Ovary (tissue), 9 donors: ENCODE measurements around the gene GUCY2D. TPM values are rescaled to one million over a fixed set of nuclear protein-coding genes. Genes with fewer than 3 reads are reported as not detected.

Experiments
- DNase-seq, 5 donors: peaks; one replicate each; pipeline ENCODE4 v3.0.0-alpha.2; 2019 to 2020
- H3K27ac ChIP-seq, 2 donors: fragments of 200-600 bp; one replicate each; pipeline versions ENCODE4 v1.5.1 to v1.8.0; 2019 to 2022
- H3K27me3 ChIP-seq: fragments of 200-600 bp; one replicate; pipeline ENCODE4 v1.8.0; 2022
- H3K36me3 ChIP-seq: fragments of 200-600 bp; sonication (generic); one replicate; pipeline ENCODE4 v1.5.1; 2019
- H3K4me1 ChIP-seq: one replicate; pipeline ENCODE4 v1.8.1; 2013; ENCODE audit warnings: mild to moderate bottlenecking, moderate library complexity; ENCODE audit not compliant: insufficient read depth
- H3K4me3 ChIP-seq: fragments of 200-600 bp; sonication (generic); one replicate; pipeline ENCODE4 v1.5.1; 2017
- H3K9me3 ChIP-seq, 2 donors: fragments of 200-600 bp in 1 of 2; sonication (generic) in 1 of 2; one replicate each; pipeline versions ENCODE4 v1.5.1 to v1.8.1; 2013 to 2019; ENCODE audit warnings: mild to moderate bottlenecking in 1 of 2, moderate library complexity in 1 of 2
- CTCF ChIP-seq, 3 donors: fragments of 450-650 bp in 2 of 3; fragments of 200-600 bp in 1 of 3; IDR thresholded peaks; one replicate each; pipeline versions ENCODE4 v1.5.1 to v1.8.0; 2016 to 2022; ENCODE audit warnings: antibody characterized with exemption in 3 of 3, mild to moderate bottlenecking in 1 of 3
- EP300 ChIP-seq: sonication (generic); formaldehyde crosslinking; IDR thresholded peaks from one replicate; pipeline ENCODE4 v1.6.1; 2017; ENCODE audit warnings: antibody characterized with exemption
- POLR2A ChIP-seq: fragments of 450-650 bp; IDR thresholded peaks from one replicate; pipeline ENCODE4 v1.6.1; 2017; ENCODE audit warnings: antibody characterized with exemption, mild to moderate bottlenecking, moderate library complexity
- WGBS, 3 donors: extraction: QIAGEN DNeasy Blood & Tissue Kit in 1 of 3; methylation state at CpG; one replicate each; pipeline versions ENCODE4 v1.1.5 to v1.1.7; 2013 to 2017; 5-methylcytosine and 5-hydroxymethylcytosine counted together
- intact Hi-C, 4 donors: fragments of 100-400 bp; cut with DNase I; formaldehyde crosslinking; loops; one replicate each; pipeline versions ENCODE4 v1.11.0 to v1.15.1; 2022 to 2023
- polyA plus RNA-seq, 2 donors: library from polyadenylated mRNA; stranded (reverse); fragments of 200-250 nt in 1 of 2; fragments of 350-450 nt in 1 of 2; fragmentation: Illumina TruSeq in 1 of 2; extraction: RNeasy Lipid Tissue Mini Kit (QIAGEN cat#74804) in 1 of 2; gene quantifications; one replicate each; pipeline ENCODE4 v1.2.3, GENCODE V29; 2013 to 2014
- total RNA-seq, 7 donors: library from RNA; depleted of rRNA in 2 of 7; stranded (reverse); fragments of >200 nt in 2 of 7; fragmentation: NEBNext Ultra II Directional in 3 of 7; extraction: Animal tissue kit (Norgen Biotek cat#: 25700) in 3 of 7; gene quantifications; one replicate each; pipeline versions ENCODE4 v1.1.0 to v1.2.4, GENCODE V29; 2016 to 2023
- donor health status: DM: no; HTN: no; CAD: no; lungs with moderate emphysema.
- donor health status: DM: no; HTN: no; CAD: no.
- donor health status: Bipolar disorder and iron deficiency.
- donor health status: DM: yes; HTN: yes; CAD: no.
- donor health status: DM: no; HTN: no; CAD: no.
- donor health status: DM: yes; HTN: yes; CAD: no.

Gene GUCY2D
- total and polyA plus RNA-seq, 9 donors = 0.05 to 0.42 (median 0.10) TPM; not detected in 6

- no peak for DNase-seq
- no peak overlapping the region for H3K4me3 ChIP-seq
- no peaks in the 10 kb centered on the region for H3K4me1 ChIP-seq
- intact Hi-C loops = no loop called here
- no peaks in the 10 kb centered on the region for H3K9me3 ChIP-seq
- H3K27me3 ChIP-seq = no peaks in the 10 kb centered on the region
- no peak overlapping the region for H3K27ac ChIP-seq
- H3K36me3 ChIP-seq = no peaks in the 10 kb centered on the region
- 85 to 91% (median 86%) methylated on average over 5 of the region's 5 CpGs for WGBS, 3 donors
- TF ChIP-seq POLR2A (no peak), EP300 (no peak), CTCF (IDR thresholded peaks at IDR 0.05) (no peak)
Observed at GRCh38 chr17:7977805-7978204, 24.6 kb upstream of the GUCY2D start.

GRCh38 chr17:7982173-7982572, 20.2 kb upstream of the GUCY2D start:
- intact Hi-C loops = loop anchor here (10.0 kb wide), 5 partner anchors 57 to 247 kb away; partner anchors contain the start of gene KCNAB3 (in 1 of the 4)
- Histone ChIP-seq H3K36me3 (no peaks in the 10 kb centered on the region), H3K4me1 (no peaks in the 10 kb centered on the region), H3K27ac (no peak overlapping the region), H3K9me3 (no peaks in the 10 kb centered on the region), H3K4me3 (no peak overlapping the region), H3K27me3 (no peaks in the 10 kb centered on the region)
- DNase-seq = no peak
- TF ChIP-seq POLR2A = no peak
- WGBS, 3 donors = 63 to 73% (median 70%) methylated on average over 7 of the region's 7 CpGs

- Histone ChIP-seq H3K27ac (no peak overlapping the region), H3K4me1 (no peaks in the 10 kb centered on the region), H3K9me3 (no peaks in the 10 kb centered on the region), H3K36me3 (no peaks in the 10 kb centered on the region), H3K27me3 (no peaks in the 10 kb centered on the region), H3K4me3 (no peak overlapping the region)
- no peak for DNase-seq
- TF ChIP-seq EP300 = no peak
- no peak for TF ChIP-seq POLR2A
- no peak for TF ChIP-seq CTCF (IDR thresholded peaks at IDR 0.05)
- 84 to 87% (median 87%) methylated on average over 6 of the region's 6 CpGs for WGBS, 3 donors
- intact Hi-C loops = loop anchor here (10.0 kb wide), 5 partner anchors 58 to 248 kb away; partner anchors contain the start of gene KCNAB3 (in 1 of the 4)
Observed at GRCh38 chr17:7982666-7983065, 19.7 kb upstream of the GUCY2D start.

- no peak overlapping the region for H3K4me3 ChIP-seq
- DNase-seq = no peak
- no peaks in the 10 kb centered on the region for H3K9me3 ChIP-seq
- no peak for TF ChIP-seq EP300
- no peak for TF ChIP-seq POLR2A
- TF ChIP-seq CTCF (IDR thresholded peaks at IDR 0.05) = no peak
- H3K4me1 ChIP-seq = no peaks in the 10 kb centered on the region
- H3K36me3 ChIP-seq = no peaks in the 10 kb centered on the region
- intact Hi-C loops = loop anchor here (5.0 to 10.0 kb wide), 7 partner anchors 60 to 250 kb away; partner anchors contain the start of gene KCNAB3 (in 1 of the 4)
- 89 to 96% (median 89%) methylated on average over 9 of the region's 9 CpGs for WGBS, 3 donors
- H3K27ac ChIP-seq = no peak overlapping the region
- no peaks in the 10 kb centered on the region for H3K27me3 ChIP-seq
Observed at GRCh38 chr17:7984904-7985303, 17.5 kb upstream of the GUCY2D start.

- DNase-seq = no peak
- Histone ChIP-seq H3K4me1 (no peaks in the 10 kb centered on the region), H3K9me3 (no peaks in the 10 kb centered on the region), H3K27ac (no peak overlapping the region), H3K4me3 (no peak overlapping the region), H3K27me3 (no peaks in the 10 kb centered on the region), H3K36me3 (no peaks in the 10 kb centered on the region)
- intact Hi-C loops = loop anchor here (5.0 to 10.0 kb wide), 7 partner anchors 63 to 253 kb away; partner anchors contain the start of gene KCNAB3 (in 1 of the 4)
- TF ChIP-seq EP300 = no peak
- no peak for TF ChIP-seq CTCF (IDR thresholded peaks at IDR 0.05)
- TF ChIP-seq POLR2A = no peak
- WGBS, 3 donors = 39 to 43% (median 42%) methylated on average over 12 of the region's 12 CpGs
Observed at GRCh38 chr17:7987112-7987893, 15.1 kb upstream of the GUCY2D start.
